HG02610 (cell line): ENCODE results near the gene CDYL.
"Not testable (repeated sequence)": the region's sequence is repeated elsewhere in the genome, so short reads cannot be mapped to it uniquely, and the experiment has no call there.

Experiments used
- ATAC-seq: cut with Tn5 transposase; IDR thresholded peaks from one replicate; pipeline ENCODE4 v1.9.1; 2021; ENCODE audit warnings: mild to moderate bottlenecking, moderate library complexity; ENCODE audit not compliant: unreplicated experiment

The CDYL gene

GRCh38 chr6:4829089-4829488 is 52.9 kb downstream of the CDYL start:
- no peak for ATAC-seq

GRCh38 chr6:4835540-4835939 is 59.3 kb downstream of the CDYL start:
- ATAC-seq: not testable (repeated sequence)

GRCh38 chr6:4840169-4840568 is 64.0 kb downstream of the CDYL start:
- ATAC-seq: no peak

- no peak for ATAC-seq
These were observed 67.9 kb downstream of the CDYL start for GRCh38 chr6:4844108-4844507.

- ATAC-seq: no peak
These were observed 70.2 kb downstream of the CDYL start for GRCh38 chr6:4846387-4846786.

- ATAC-seq: no peak
These were observed 72.3 kb downstream of the CDYL start for GRCh38 chr6:4848382-4849068.

GRCh38 chr6:4849226-4850022 is 73.2 kb downstream of the CDYL start:
- ATAC-seq: no peak

GRCh38 chr6:4851035-4851434 is 74.8 kb downstream of the CDYL start:
- no peak for ATAC-seq

GRCh38 chr6:4852186-4852585 is 76.0 kb downstream of the CDYL start:
- ATAC-seq: not testable (repeated sequence)

GRCh38 chr6:4852938-4853337 is 76.7 kb downstream of the CDYL start:
- no peak for ATAC-seq

- no peak for ATAC-seq
These were observed 77.1 kb downstream of the CDYL start for GRCh38 chr6:4853349-4853748.

GRCh38 chr6:4853782-4854511 is 77.7 kb downstream of the CDYL start:
- ATAC-seq: no peak

- no peak for ATAC-seq
These were observed 80.6 kb downstream of the CDYL start for GRCh38 chr6:4856785-4857184.

- no peak for ATAC-seq
These were observed 82.2 kb downstream of the CDYL start for GRCh38 chr6:4858194-4859015.

- no peak for ATAC-seq
These were observed 84.2 kb downstream of the CDYL start for GRCh38 chr6:4860387-4860786.

GRCh38 chr6:4861564-4861963 is 85.4 kb downstream of the CDYL start:
- no peak for ATAC-seq

- ATAC-seq: no peak
These were observed 88.3 kb downstream of the CDYL start for GRCh38 chr6:4864519-4864918.

GRCh38 chr6:4865006-4865405 is 88.8 kb downstream of the CDYL start:
- ATAC-seq: not testable (repeated sequence)

GRCh38 chr6:4870821-4871494 is 94.8 kb downstream of the CDYL start:
- no peak for ATAC-seq

GRCh38 chr6:4871825-4872224 is 95.6 kb downstream of the CDYL start:
- ATAC-seq: no peak
